CMK (cell line): ENCODE data around the gene AFAP1.
A peak's percentile ranks its signal among the peaks of the same experiment; 100 is the strongest.

Experiments
- DNase-seq: peaks from one replicate; pipeline ENCODE4 v3.0.0-alpha.2; 2010; ENCODE audit warnings: low read depth

AFAP1 gene

GRCh38 chr4:7841071-7841470, 98.6 kb downstream of the AFAP1 start:
- DNase-seq = no peak

- no peak for DNase-seq
Measured at GRCh38 chr4:7839856-7840255, 99.8 kb downstream of the AFAP1 start.

- DNase-seq = no peak
Measured at GRCh38 chr4:7838136-7838782, 101.4 kb downstream of the AFAP1 start.

- no peak for DNase-seq
Measured at GRCh38 chr4:7837597-7838135, 102.0 kb downstream of the AFAP1 start.

- no peak for DNase-seq
Measured at GRCh38 chr4:7831858-7832730, 107.6 kb downstream of the AFAP1 start.

GRCh38 chr4:7831330-7831729, 108.3 kb downstream of the AFAP1 start:
- DNase-seq = peak; percentile 77

- no peak for DNase-seq
Measured at GRCh38 chr4:7830747-7831146, 108.9 kb downstream of the AFAP1 start.

- no peak for DNase-seq
Measured at GRCh38 chr4:7829652-7830580, 109.7 kb downstream of the AFAP1 start.

- DNase-seq = no peak
Measured at GRCh38 chr4:7828793-7829301, 110.8 kb downstream of the AFAP1 start.

- DNase-seq = peak; percentile 62
Measured at GRCh38 chr4:7828011-7828720, 111.5 kb downstream of the AFAP1 start.

- no peak for DNase-seq
Measured at GRCh38 chr4:7827566-7827965, 112.1 kb downstream of the AFAP1 start.

GRCh38 chr4:7826909-7827306, 112.8 kb downstream of the AFAP1 start:
- no peak for DNase-seq

GRCh38 chr4:7826176-7826908, 113.3 kb downstream of the AFAP1 start:
- no peak for DNase-seq

GRCh38 chr4:7824218-7824617, 115.4 kb downstream of the AFAP1 start:
- no peak for DNase-seq

- no peak for DNase-seq
Measured at GRCh38 chr4:7823416-7823824, 116.2 kb downstream of the AFAP1 start.

GRCh38 chr4:7822877-7823276, 116.8 kb downstream of the AFAP1 start:
- no peak for DNase-seq

GRCh38 chr4:7822137-7822505, 117.5 kb downstream of the AFAP1 start:
- no peak for DNase-seq

GRCh38 chr4:7821245-7822136, 118.2 kb downstream of the AFAP1 start:
- no peak for DNase-seq

GRCh38 chr4:7820031-7820818, 119.4 kb downstream of the AFAP1 start:
- no peak for DNase-seq
